GM12891 (cell line): ENCODE results near the gene CHI3L2.

Experiments used
- DNase-seq: peaks from one replicate; pipeline ENCODE4 v3.0.0; 2011; ENCODE audit warnings: low spot score; ENCODE audit not compliant: insufficient read length
- FAIRE-seq: peaks from 2 replicates; lab custom pipeline; 2011; peaks lifted over from hg19 to GRCh38; lab: Jason Lieb, UNC
- PAX5 ChIP-seq: IDR thresholded peaks from 2 replicates; pipeline ENCODE4 v1.6.1; 2011; ENCODE audit warnings: low read length, moderate library complexity, mild to moderate bottlenecking; ENCODE audit not compliant: insufficient read depth, severe bottlenecking
- POLR2A ChIP-seq: IDR thresholded peaks from 2 replicates; pipeline ENCODE4 v1.6.1; 2011; ENCODE audit warnings: low read depth, low read length, control low read depth
- POLR2AphosphoS5 ChIP-seq: IDR thresholded peaks from 2 replicates; pipeline ENCODE4 v1.6.1; 2011; ENCODE audit warnings: low read depth, low read length, control low read depth
- POU2F2 ChIP-seq: IDR thresholded peaks from 2 replicates; pipeline ENCODE4 v1.6.1; 2011; ENCODE audit warnings: low read depth, mild to moderate bottlenecking, control low read depth, low read length, moderate library complexity
- SPI1 ChIP-seq: IDR thresholded peaks from 2 replicates; pipeline ENCODE4 v1.6.1; 2011; ENCODE audit warnings: low read depth, low read length, control low read depth
- TAF1 ChIP-seq: IDR thresholded peaks from 2 replicates; pipeline ENCODE4 v1.6.1; 2011; ENCODE audit warnings: low read depth, low read length, control low read depth

Gene CHI3L2

GRCh38 chr1:111289371-111289770 is 61.9 kb downstream of the CHI3L2 start:
- DNase-seq (no peak), FAIRE-seq (no peak)
- TF ChIP-seq SPI1 (no peak), PAX5 (no peak)

- TF ChIP-seq PAX5 (no peak), TAF1 (no peak), POU2F2 (no peak), SPI1 (no peak), POLR2AphosphoS5 (no peak), POLR2A (no peak)
- no peak for DNase-seq
- no peak for FAIRE-seq
Observed at GRCh38 chr1:111290104-111290503, 62.6 kb downstream of the CHI3L2 start.

- no peak for DNase-seq
- TF ChIP-seq TAF1 (no peak), SPI1 (no peak), PAX5 (no peak), POU2F2 (no peak), POLR2AphosphoS5 (no peak), POLR2A (no peak)
- no peak for FAIRE-seq
Observed at GRCh38 chr1:111290630-111291029, 63.1 kb downstream of the CHI3L2 start, which contains the start of gene CHIA. Gene CHIA (plus strand): TSS chr1:111290851. CDS start chr1:111310468, 19,617 bp downstream.
